Limb (tissue), 2 donors: ENCODE results near the gene TNFRSF18.
"Not testable (repeated sequence)": the region's sequence is repeated elsewhere in the genome, so short reads cannot be mapped to it uniquely, and the experiment has no call there.

Experiments
- DNase-seq, 2 donors: peaks; one replicate each; pipeline ENCODE4 v3.0.0-alpha.2; 2016; ENCODE audit errors: extremely low spot score in 2 of 2

TNFRSF18 gene

GRCh38 chr1:1199141-1199960 lies 7.0 kb downstream of the TNFRSF18 start:
- peak in 1 of 2 donors; percentile 25 for DNase-seq

- DNase-seq = peak in 1 of 2 donors; percentile 23
Observed at GRCh38 chr1:1198423-1199140, 7.8 kb downstream of the TNFRSF18 start.

- DNase-seq = peak in 1 of 2 donors; percentile 26
Observed at GRCh38 chr1:1197551-1198422, 8.6 kb downstream of the TNFRSF18 start.

- no peak for DNase-seq
Observed at GRCh38 chr1:1197188-1197500, 9.2 kb downstream of the TNFRSF18 start.

- DNase-seq = no peak
Observed at GRCh38 chr1:1196431-1197187, 9.8 kb downstream of the TNFRSF18 start.

GRCh38 chr1:1195726-1196125 lies 10.7 kb downstream of the TNFRSF18 start:
- not testable (repeated sequence) for DNase-seq

- DNase-seq = no peak
Observed at GRCh38 chr1:1194723-1195122, 11.7 kb downstream of the TNFRSF18 start.

GRCh38 chr1:1191734-1192133 lies 14.7 kb downstream of the TNFRSF18 start:
- no peak for DNase-seq

GRCh38 chr1:1189111-1189510 lies 17.3 kb downstream of the TNFRSF18 start:
- no peak for DNase-seq

- no peak for DNase-seq
Observed at GRCh38 chr1:1187938-1188337, 18.5 kb downstream of the TNFRSF18 start.

GRCh38 chr1:1185101-1185765 lies 21.2 kb downstream of the TNFRSF18 start:
- DNase-seq = peak in 1 of 2 donors; percentile 29

GRCh38 chr1:1183833-1184775 lies 22.3 kb downstream of the TNFRSF18 start:
- DNase-seq = no peak

GRCh38 chr1:1183221-1183747 lies 23.1 kb downstream of the TNFRSF18 start:
- peak in 1 of 2 donors; percentile 20 for DNase-seq

- no peak for DNase-seq
Observed at GRCh38 chr1:1182491-1183220, 23.7 kb downstream of the TNFRSF18 start.

GRCh38 chr1:1181938-1182410 lies 24.4 kb downstream of the TNFRSF18 start:
- peak in 1 of 2 donors; percentile 25 for DNase-seq

GRCh38 chr1:1181129-1181937 lies 25.1 kb downstream of the TNFRSF18 start:
- peak in 1 of 2 donors; percentile 22 for DNase-seq
